NCI-H524 treated with DMSO at 0.1 percent for 48 hours (cell line): Measurements from ENCODE around the gene PLOD2.

ENCODE experiments used
- DNase-seq: peaks from one replicate; lab custom pipeline; 2025; lab: John Stamatoyannopoulos, UW

The PLOD2 gene

DNA sequence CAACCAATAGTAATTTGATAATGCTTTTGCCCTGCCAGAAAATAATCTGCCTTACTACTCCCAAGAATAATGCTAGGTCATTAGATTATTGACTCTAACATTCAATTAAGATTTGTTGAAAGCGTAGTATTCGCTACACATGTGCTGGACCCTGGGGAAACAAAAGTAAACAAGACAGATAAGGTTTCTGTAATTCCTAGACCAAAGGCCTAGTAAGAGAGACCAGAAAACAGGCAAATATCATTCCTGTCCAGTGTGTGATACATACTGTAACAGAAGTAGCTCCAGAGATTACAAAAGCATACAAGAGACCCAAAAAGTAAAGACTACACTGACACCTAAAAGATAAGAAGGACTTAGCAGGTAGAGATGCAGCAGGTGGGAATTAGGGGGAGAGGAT, 60.8 kb downstream of the PLOD2 start:
- no peak for DNase-seq

DNA sequence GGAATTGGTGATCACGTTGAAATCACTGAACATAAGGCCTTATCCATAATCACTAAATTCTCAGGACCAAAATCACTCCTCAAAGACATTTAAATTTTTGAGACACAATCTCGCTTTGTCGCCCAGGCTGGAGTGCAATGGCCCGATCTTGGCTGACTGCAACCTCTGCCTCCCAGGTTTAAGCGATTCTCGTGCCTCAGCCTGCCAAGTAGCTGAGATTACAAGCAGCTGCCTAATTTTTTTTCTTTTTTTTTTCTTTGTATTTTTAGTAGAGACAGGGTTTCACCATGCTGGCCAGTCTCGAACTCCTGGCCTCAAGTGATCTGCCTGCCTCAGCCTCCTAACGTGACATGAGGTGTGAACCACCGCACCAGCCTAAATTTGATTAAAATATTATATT, 61.7 kb downstream of the PLOD2 start:
- DNase-seq = no peak

DNA sequence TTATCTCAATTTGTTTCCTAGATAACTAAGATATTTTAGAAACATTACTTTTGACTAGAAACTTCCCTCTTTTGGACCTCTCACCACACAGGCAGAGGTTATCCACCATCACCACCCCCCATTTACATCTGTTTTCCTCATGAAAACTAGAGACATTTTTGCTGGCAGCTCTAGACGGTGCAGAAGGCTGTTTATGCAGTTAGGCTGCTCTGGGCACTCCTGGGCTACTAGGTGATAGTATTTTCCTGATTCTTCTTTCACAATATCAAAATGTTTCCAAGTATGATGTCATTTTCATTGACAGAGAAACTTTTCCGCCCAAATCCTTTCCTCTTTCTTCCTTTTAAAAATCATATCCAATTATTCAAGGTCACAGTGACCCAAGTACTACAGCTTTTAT, 67.1 kb downstream of the PLOD2 start:
- no peak for DNase-seq

DNA sequence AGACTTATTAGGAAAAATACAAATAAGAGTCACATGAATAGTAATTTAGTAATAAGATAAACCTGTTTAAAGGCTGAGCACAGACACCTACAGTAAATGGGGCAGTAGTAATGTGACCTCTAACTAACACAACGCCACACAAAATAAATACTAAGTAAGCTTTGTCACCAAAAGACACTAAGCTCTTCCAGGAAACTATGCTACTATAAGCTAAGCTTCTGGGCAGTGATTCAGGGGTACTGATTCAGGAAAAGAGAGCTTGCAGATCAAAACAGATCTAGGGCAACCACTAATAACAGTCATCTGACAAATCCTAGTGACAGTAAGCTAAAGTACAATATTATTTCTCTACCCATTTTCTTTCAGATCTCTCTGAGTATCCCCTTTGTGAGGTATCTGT, 68.8 kb downstream of the PLOD2 start:
- DNase-seq = no peak

DNA sequence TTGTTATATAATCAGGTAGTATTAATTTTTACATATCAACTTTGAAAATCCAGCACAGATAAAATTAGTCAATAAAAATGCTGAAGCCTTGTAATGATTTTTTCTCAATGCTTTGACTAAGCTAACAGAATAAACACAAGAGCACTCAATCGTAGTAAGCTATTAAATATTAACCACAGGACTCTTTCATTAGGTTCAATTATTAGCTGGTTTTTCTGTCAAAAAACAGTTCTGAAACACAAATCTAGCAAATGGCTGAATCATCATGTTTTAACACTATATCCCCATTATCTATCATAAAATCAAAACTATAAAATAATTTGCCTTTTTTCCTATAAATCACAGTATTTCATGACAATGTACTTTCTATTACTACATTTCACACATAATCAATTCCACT, 69.6 kb downstream of the PLOD2 start:
- no peak for DNase-seq

DNA sequence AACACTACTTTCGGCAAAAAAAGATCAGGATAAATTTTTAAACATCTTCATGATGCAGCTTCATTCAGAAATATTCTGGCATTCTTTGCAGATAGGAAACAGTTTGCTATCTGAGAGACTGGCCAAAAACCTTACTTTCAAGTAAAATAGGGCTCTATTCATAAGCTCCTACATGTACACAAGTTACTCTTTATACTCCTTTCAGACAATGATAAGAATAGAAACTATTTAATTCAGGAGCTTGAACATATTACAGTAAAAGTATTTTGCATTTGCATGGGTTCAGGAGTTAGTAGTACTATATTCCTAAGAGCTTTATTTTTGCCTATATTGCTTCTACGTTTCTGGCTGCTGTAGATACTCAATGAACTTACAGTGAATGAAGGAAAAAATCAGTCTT, 70.5 kb downstream of the PLOD2 start:
- no peak for DNase-seq

DNA sequence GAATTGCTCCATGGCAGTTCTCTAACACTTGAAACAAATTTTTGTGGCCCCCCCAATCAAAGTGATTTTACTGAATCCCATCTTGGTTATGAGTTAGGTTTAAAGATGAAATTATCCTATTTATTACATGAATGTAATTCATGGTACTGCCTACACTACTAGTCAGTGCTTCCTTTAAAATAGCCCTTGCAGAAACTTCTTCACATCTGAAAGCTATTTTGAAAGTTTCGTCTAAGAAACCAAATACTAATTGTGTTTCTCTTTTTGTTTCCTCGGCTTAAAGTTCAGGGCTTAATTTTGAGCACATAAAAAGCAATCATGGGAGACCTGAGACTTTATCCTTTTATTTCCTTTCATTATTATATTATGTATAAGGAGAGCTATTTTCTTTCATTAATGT, 72.1 kb downstream of the PLOD2 start:
- DNase-seq = no peak

DNA sequence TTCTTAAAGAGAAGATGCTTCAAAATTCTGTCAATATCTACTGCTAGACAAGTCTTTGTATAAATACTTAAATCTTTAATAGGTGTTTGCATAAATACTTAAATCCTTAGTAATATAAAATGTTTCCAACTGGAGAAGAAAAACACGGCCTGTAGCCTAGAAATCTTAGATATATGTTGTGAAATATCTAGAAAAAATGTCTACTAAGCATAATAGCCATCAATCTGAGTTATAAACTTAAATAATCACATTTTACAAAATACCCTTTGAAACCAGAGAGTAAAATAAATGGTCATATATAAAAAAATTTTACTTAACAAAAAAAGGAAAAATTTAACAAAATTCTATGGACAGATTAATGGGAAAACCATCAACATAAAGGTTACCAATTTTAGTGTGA, 73.9 kb downstream of the PLOD2 start:
- DNase-seq = no peak

DNA sequence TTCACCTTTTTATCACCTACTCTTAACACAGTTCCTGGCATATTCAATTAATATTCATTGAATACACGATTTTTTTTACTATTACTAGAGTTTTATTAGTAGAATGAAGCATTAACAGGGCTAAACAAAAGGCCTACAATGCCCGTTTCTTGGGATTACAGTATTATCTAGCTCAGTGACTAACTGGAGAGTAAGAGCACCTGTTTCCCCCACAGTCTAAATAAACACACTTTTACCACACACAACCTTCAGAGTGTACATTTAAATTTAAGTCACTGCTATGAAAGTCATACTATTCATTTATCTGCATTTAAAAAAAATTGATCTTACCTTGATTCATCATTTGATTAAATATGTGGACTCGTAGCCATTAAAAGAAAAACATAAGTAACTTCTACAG, 74.8 kb downstream of the PLOD2 start:
- DNase-seq = no peak

DNA sequence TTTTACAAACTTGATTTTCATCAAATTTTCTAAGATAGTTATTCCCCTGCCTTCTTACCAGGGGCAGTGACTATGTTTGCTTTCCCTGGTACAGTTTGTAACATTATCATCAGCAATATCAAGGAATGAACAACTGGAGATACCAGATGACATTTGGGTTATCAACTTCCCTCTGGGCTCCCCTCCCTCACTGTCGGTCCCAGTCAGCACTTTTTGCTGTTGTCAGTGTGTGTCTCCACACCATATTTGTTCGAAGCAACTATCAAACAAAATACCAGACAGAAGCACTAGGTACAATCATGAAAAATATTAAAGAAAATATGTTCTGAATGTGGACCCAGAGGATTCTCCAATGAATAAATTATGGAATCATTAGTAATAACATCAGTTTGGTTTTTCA, 75.3 kb downstream of the PLOD2 start:
- no peak for DNase-seq

DNA sequence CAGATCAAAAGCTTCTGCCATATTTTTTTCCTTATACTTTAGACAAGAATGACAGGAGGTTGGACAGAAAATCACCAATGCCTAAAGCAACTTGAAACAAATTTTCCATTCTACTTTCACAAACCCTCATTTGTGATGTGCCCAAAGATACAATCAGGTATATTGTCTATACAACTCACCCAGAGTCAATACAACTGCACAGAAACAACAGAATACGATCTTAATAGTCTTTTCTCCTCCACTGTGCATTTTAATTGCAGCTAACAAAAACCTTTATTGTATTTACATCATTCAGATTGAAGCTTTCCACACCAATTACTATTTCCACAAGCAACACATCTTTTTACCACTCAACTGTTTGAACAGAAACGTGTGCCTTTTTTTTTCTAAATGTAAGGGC, 80.4 kb downstream of the PLOD2 start:
- no peak for DNase-seq

DNA sequence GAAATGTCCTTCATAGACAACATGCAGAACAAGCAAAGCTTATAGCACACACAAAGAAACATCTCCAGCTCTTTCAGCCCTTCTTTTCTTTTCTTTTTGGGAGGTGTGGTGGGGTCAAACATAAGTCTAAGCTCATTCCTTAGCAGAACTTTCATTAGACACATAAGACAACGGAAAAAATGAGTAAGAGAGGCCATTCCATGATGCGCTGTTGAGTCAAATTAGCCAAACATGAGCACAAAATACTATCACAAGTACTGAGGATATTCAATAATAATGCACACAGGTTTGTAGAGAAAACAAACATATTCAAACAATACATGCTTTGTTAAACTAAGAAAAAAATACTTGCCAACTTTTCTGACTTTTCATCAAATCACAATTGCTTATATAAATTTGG, 83.0 kb downstream of the PLOD2 start:
- DNase-seq = no peak

DNA sequence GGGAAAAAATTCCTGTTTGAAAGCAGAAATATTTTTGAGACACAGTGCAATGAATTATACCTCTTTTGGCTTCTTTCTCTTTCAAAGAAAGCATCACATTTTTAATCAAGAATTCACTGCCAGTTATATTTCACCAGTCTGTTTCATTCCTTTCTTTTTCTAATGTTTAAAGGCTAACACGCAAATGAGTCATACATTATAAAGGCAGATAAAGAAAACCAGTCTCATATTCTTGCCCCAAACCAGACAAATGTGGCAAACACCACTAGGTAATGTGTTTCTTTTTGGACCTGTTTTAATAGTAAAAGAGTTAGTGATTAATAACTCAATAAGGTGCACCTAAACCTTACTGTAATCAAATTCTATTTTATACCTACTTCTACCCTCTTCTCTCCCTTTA, 83.8 kb downstream of the PLOD2 start:
- no peak for DNase-seq

DNA sequence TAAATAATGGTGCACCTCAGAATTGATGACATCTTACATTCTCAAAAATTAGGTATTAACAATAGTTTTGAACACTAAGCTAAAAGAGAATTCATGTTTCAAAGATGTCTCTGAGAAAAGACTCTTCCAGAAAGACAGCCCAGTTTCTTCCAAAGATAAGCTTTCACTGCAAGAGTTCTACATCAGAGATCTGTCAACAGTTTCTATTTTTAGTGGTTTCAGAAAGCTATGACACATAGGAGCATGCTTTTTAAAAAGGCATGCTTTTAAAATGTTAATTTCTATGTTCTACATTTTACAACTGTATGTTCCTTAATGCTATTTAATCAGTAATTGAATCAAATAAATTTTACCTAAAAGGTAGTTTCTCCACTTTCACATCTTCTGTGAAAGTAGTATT, 88.2 kb downstream of the PLOD2 start:
- no peak for DNase-seq

DNA sequence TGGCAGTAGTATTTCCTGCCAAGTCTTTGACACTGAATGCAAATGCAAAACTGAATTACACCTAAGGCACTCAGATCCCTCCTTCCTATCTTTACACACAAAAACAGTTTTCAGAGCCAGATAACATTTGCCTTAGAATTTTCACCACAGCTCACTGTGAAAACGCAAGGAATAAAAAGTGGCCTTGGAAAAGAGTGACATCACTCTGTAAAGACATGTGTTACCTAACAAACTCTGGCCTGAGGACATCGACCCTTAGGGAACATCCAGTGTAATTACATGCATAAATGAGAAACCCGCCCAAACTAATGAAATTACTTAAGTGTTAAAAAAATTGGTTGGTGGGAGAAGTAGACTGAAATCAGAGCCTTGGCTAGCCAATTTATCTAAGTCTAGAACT, 88.9 kb downstream of the PLOD2 start:
- DNase-seq = no peak

DNA sequence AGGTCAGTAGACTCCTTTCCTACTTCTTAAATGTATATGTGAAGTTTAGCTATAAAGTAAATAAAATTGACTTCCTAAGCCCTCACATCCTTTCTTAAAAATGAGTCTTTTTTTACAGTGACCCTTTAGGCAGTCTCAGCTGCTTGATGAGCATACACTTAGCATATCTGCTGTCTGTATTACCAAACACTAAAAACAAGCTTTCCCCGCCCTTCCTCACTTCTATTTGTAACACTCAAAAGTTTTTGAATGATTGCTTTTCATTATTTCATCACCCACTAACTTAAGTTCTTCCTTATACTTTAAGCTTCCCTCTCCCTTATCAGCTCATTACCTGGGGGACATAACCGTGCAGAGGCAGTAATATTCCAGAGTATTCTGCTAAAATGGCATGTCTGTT, 89.4 kb downstream of the PLOD2 start:
- DNase-seq = no peak

DNA sequence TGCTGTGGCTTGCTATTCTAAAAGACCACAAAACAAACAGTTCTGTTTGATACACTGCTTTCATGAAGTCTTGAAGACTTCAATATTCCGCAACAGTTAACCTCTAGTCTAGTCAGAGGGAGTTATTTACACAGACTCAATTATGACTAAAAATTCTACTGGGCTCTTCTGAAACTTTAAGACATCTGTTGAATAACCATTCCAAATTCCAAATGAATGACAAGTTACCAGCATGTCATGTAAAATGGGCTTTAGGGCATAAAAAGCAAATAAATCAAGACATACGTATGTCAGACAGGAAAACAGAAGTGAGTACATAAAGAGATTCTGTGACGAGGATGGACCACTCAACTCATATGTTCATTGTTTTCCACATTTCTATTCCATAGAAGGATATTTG, 93.9 kb downstream of the PLOD2 start:
- DNase-seq = no peak

DNA sequence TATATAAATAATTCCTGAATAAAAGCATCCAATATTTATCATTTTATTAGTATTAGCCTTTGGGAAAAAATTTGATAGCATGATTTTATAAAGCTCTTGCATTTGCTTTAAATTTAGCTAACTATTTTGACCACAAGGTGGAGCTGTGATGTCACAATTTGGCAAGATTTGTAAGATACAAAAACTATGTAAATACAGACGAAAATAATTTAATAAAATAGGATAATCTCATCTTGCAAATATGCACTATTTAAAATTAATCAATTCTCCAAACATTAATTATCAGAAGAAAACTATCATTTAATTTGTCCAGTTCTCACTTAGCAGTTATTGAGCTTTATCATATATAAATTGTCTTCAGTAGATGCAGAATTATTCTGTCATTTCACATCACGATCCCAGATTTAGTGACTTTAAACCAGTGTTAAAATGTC, 95.4 kb downstream of the PLOD2 start:
- DNase-seq = peak; percentile 2

DNA sequence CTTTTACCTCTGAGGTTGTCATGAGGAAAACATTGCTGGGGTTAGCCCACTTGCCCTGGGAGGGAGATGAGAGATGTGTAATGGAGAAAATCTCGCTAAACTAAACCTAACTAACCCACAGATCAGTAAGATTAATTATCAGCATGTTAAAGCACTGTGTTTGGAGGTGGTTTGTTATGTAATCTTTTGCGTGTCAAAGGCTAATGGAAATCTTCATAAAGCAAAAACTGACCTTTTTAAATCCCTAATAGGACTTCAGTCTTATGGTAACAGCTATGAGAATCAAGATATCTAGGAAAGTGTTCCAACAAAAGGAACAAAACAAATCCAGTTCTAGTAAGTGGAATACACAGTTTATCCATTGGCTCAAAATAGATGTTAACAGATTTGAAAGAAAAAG, 102.7 kb downstream of the PLOD2 start:
- no peak for DNase-seq

DNA sequence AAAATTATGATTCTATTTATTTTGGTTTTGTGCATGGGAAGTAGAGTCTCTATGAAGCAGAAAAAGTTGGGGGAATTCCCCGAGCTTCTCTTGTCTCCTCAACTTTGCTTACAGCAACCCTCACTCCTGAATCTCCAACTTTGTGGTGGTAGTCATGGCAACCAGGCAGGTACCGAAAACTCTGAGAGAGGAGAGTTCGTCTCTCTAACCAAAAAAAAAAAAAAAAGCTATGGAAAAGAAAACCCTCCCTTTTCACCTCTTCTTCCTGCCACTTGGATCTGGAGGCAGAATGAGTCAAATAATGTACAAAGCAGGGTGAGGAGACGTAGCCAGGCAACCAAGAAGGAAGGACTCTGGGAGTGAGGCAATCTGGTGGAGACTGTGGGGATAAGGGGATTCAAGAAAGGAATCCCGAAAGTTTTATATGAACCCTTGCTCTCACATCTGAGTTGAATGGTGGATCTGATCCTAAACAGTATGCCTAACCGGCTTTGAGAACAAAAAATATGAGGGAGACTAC, 108.1 kb downstream of the PLOD2 start:
- DNase-seq = no peak

DNA sequence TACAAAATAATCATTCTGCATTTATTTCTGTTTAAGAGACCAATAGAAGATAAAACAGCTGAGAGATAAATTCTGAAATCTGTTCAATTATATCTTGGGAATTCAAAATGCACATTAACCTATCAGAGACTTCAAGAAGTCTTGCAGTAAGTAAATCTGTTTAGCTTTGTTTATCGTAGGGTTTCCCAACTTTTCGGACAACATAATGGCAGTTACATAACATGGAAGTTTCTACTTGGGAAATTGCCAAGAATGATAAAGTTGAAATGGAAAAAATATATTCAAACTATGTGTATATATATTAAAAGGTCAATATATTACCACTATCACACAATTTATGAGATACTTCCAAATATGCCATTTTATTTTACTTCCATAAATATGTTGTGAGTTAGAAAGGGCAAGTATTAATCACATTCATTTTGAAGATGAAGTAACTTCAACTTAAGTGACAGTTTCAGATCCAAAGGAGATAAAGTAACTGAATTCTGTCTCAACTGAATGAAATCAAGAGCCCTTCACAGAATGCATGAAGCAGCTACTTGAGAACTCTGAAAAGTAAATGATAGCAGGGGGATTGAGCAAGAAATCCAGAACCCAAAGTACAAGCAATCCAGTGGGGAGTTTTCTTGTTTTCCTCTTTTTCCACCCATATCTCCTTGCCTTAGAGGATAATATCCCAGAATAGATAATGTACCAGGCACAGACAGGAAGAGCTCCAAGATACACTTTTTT, 108.8 kb downstream of the PLOD2 start:
- DNase-seq = no peak

DNA sequence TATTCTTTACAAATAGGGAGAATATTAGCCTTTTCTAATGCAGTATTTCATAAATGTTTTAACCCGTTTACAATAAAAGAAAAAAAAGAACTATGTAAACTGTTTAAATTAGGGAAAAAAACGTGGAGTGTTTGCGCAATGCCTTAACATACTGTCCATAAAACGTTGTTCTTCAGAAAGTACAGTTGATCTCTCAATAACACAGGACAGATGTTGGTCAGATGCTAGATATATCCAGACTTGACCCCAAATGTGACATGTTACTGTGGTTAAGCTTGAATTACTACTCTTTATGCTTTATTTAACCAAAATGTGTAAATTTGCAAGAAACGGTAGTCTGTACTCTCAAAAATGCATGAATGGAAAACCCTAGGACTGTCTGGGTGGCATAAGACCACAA, 110.3 kb downstream of the PLOD2 start:
- DNase-seq = no peak

DNA sequence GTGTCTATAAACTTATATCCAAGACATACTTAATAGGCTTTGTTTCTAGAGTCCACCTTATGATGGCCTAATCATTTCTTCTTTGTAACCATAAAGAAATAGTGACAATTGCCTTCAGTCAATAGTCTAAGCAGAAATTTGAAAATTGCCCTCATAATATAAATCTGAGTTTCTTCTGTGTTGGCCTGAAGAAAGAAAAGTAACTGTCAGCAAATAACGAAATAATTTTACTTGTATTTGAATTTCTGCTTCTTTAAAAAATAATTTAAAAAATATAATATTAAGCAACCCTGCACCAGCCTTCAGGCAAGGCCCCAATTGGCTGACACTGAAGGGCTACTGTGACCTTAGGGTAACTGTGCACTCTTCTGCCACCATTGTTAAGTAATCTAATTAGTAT, 113.5 kb downstream of the PLOD2 start:
- no peak for DNase-seq

DNA sequence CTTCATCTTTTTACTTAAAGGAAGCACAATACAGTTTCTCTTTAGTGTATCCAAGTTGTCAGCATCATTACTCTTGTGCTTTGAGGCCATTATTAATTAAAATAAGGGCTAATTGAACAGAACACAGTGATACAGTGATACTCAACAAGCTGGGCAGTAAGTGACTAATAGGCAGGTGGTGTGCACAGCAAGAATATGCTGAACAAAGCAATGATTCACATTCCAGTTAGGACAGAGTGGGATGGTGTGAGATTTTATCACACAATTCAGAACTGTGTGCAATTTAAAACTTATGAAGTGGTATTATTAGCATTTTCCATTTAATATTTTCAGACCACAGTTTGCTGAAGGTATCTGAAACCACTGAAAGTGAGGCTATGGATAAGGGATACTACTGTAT, 116.9 kb downstream of the PLOD2 start:
- no peak for DNase-seq
